Measurements from ENCODE around the gene CHRNB2.

GRCh38 chr1:154579374-154579773, 11.8 kb downstream of the CHRNB2 start:
- no peak for TF ChIP-seq CTCF (IDR thresholded peaks at IDR 0.05)
- no peak for TF ChIP-seq POLR2A (IDR thresholded peaks at IDR 0.05)
